HG03571 (cell line): ENCODE results near the gene ASXL1.
"Not testable (repeated sequence)": the region's sequence is repeated elsewhere in the genome, so short reads cannot be mapped to it uniquely, and the experiment has no call there.

Source experiments
- ATAC-seq: cut with Tn5 transposase; IDR thresholded peaks from one replicate; pipeline ENCODE4 v1.9.1; 2021; ENCODE audit not compliant: unreplicated experiment

The ASXL1 gene

GRCh38 chr20:32357869-32358631 lies at the start of gene ASXL1:
Gene ASXL1 (plus strand): TSS chr20:32358331. CDS start chr20:32358776, 445 bp downstream.
- ATAC-seq, result peak; percentile 77

GRCh38 chr20:32312718-32313424 lies 45.3 kb upstream of the ASXL1 start:
- ATAC-seq, result no peak

- ATAC-seq, result no peak
Measured at GRCh38 chr20:32314768-32315167, 43.4 kb upstream of the ASXL1 start.

- no peak for ATAC-seq
Measured at GRCh38 chr20:32315399-32315798, 42.7 kb upstream of the ASXL1 start.

- no peak for ATAC-seq
Measured at GRCh38 chr20:32315891-32316290, 42.2 kb upstream of the ASXL1 start.

- ATAC-seq, result no peak
Measured at GRCh38 chr20:32316667-32317066, 41.5 kb upstream of the ASXL1 start.

GRCh38 chr20:32319100-32319499 lies 39.0 kb upstream of the ASXL1 start:
- ATAC-seq, result no peak

- ATAC-seq, result no peak
Measured at GRCh38 chr20:32320305-32320704, 37.8 kb upstream of the ASXL1 start.

GRCh38 chr20:32321390-32321789 lies 36.7 kb upstream of the ASXL1 start:
- no peak for ATAC-seq

GRCh38 chr20:32322260-32322659 lies 35.9 kb upstream of the ASXL1 start:
- ATAC-seq, result not testable (repeated sequence)

GRCh38 chr20:32323761-32324160 lies 34.4 kb upstream of the ASXL1 start:
- not testable (repeated sequence) for ATAC-seq

- ATAC-seq, result no peak
Measured at GRCh38 chr20:32325706-32326503, 32.2 kb upstream of the ASXL1 start.

- no peak for ATAC-seq
Measured at GRCh38 chr20:32326504-32326845, 31.7 kb upstream of the ASXL1 start.

- no peak for ATAC-seq
Measured at GRCh38 chr20:32327087-32327681, 30.9 kb upstream of the ASXL1 start.

- ATAC-seq, result no peak
Measured at GRCh38 chr20:32329817-32330554, 28.1 kb upstream of the ASXL1 start.

- ATAC-seq, result no peak
Measured at GRCh38 chr20:32330555-32330897, 27.6 kb upstream of the ASXL1 start.

- no peak for ATAC-seq
Measured at GRCh38 chr20:32332614-32333013, 25.5 kb upstream of the ASXL1 start.

GRCh38 chr20:32333181-32333987 lies 24.7 kb upstream of the ASXL1 start:
- ATAC-seq, result peak; percentile 51

GRCh38 chr20:32333988-32334885 lies 23.9 kb upstream of the ASXL1 start:
- ATAC-seq, result no peak
